PFSK-1 (cell line): ENCODE results near the gene SLC5A9.

Experiments used
- FOXP2 ChIP-seq: optimal IDR thresholded peaks from 2 replicates; pipeline ENCODE3; 2011; ENCODE audit warnings: borderline replicate concordance, control low read depth, inconsistent platforms; ENCODE audit not compliant: insufficient read depth; ENCODE audit errors: extremely low read length, extremely low read depth
- POLR2AphosphoS5 ChIP-seq: IDR thresholded peaks from 2 replicates; pipeline ENCODE4 v1.6.1; 2012; ENCODE audit warnings: low read depth, mild to moderate bottlenecking, control low read depth, low read length, moderate library complexity
- SIN3A ChIP-seq: IDR thresholded peaks from 2 replicates; pipeline ENCODE4 v1.6.1; 2012; ENCODE audit warnings: mild to moderate bottlenecking, low read length, moderate library complexity, borderline replicate concordance; ENCODE audit not compliant: insufficient read depth
- TAF1 ChIP-seq: IDR thresholded peaks from 2 replicates; pipeline ENCODE4 v1.6.1; 2012; ENCODE audit warnings: low read length, control low read depth, borderline replicate concordance; ENCODE audit not compliant: insufficient read depth
- TF ChIP-seq, protein P1 (sequence below), 2 experiments: IDR thresholded peaks; 2 replicates each; pipeline versions ENCODE4 v1.6.1 to v1.8.0; 2011 to 2012; ENCODE audit warnings: low read depth in 2 of 2, low read length in 2 of 2, control low read depth in 1 of 2, inconsistent platforms in 1 of 2, mild to moderate bottlenecking in 1 of 2, moderate library complexity in 1 of 2; ENCODE audit not compliant: insufficient read depth in 1 of 2

- no peak for TF ChIP-seq SIN3A
- TF ChIP-seq POLR2AphosphoS5: no peak
- TF ChIP-seq, protein P1, sequence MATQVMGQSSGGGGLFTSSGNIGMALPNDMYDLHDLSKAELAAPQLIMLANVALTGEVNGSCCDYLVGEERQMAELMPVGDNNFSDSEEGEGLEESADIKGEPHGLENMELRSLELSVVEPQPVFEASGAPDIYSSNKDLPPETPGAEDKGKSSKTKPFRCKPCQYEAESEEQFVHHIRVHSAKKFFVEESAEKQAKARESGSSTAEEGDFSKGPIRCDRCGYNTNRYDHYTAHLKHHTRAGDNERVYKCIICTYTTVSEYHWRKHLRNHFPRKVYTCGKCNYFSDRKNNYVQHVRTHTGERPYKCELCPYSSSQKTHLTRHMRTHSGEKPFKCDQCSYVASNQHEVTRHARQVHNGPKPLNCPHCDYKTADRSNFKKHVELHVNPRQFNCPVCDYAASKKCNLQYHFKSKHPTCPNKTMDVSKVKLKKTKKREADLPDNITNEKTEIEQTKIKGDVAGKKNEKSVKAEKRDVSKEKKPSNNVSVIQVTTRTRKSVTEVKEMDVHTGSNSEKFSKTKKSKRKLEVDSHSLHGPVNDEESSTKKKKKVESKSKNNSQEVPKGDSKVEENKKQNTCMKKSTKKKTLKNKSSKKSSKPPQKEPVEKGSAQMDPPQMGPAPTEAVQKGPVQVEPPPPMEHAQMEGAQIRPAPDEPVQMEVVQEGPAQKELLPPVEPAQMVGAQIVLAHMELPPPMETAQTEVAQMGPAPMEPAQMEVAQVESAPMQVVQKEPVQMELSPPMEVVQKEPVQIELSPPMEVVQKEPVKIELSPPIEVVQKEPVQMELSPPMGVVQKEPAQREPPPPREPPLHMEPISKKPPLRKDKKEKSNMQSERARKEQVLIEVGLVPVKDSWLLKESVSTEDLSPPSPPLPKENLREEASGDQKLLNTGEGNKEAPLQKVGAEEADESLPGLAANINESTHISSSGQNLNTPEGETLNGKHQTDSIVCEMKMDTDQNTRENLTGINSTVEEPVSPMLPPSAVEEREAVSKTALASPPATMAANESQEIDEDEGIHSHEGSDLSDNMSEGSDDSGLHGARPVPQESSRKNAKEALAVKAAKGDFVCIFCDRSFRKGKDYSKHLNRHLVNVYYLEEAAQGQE (IDR thresholded peaks at IDR 0.05; ENCODE audit: insufficient read depth in 1 of 2, low read depth in 2 of 2, low read length in 2 of 2): no peak
- TF ChIP-seq TAF1: no peak
- TF ChIP-seq FOXP2: no peak
Measured at GRCh38 chr1:48175116-48175515, 47.4 kb upstream of the SLC5A9 start.
